Measurements from ENCODE around the gene ATRIP.

DNA sequence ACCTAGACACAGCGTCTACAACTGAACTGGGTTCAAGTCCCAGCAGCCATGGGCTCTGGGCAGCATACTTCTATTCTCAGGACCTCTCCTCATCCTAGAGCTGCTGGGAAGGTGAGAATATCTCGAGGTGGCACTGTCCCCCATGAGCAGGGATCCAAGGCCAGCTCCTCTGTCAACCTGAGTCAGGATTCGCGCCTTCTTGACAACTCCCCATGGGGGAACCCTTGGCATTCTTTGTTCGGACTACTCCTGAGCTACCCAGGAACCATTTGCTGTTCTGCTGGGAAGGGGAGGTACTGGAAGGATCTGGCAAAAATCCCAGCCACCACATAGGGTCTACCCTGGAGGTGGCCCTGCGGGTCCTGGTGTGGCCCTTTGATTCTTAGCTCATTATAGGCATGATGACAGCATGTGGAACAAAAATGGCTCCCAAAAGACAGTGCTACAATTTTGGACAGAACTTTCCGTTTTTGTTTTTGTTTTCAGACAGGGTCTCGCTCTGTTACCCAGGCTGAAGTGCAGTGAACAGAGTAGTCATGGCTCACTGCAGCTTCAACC lies 38.9 kb upstream of the ATRIP start:
- TF ChIP-seq, protein P1, sequence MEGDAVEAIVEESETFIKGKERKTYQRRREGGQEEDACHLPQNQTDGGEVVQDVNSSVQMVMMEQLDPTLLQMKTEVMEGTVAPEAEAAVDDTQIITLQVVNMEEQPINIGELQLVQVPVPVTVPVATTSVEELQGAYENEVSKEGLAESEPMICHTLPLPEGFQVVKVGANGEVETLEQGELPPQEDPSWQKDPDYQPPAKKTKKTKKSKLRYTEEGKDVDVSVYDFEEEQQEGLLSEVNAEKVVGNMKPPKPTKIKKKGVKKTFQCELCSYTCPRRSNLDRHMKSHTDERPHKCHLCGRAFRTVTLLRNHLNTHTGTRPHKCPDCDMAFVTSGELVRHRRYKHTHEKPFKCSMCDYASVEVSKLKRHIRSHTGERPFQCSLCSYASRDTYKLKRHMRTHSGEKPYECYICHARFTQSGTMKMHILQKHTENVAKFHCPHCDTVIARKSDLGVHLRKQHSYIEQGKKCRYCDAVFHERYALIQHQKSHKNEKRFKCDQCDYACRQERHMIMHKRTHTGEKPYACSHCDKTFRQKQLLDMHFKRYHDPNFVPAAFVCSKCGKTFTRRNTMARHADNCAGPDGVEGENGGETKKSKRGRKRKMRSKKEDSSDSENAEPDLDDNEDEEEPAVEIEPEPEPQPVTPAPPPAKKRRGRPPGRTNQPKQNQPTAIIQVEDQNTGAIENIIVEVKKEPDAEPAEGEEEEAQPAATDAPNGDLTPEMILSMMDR (IDR thresholded peaks at IDR 0.05; ENCODE audit: low read depth, low read length, poor library complexity, severe bottlenecking): no peak
- TF ChIP-seq EZH2phosphoT487 (IDR thresholded peaks at IDR 0.05; ENCODE audit: borderline replicate concordance, low read length): no peak
